Liver (tissue), 9 donors: Measurements from ENCODE around the gene ITGB1BP1. TPM values are rescaled to one million over a fixed set of nuclear protein-coding genes. Genes with fewer than 3 reads are reported as not detected.

Experiments used
- DNase-seq: peaks from one replicate; pipeline ENCODE4 v3.0.0-alpha.2; 2017; ENCODE audit warnings: low spot score
- H3K27ac ChIP-seq, 2 donors: one replicate each; pipeline ENCODE4 v1.7.0; 2013; ENCODE audit warnings: inconsistent platforms in 2 of 2, low read length in 2 of 2, control low read depth in 1 of 2, low read depth in 1 of 2, mild to moderate bottlenecking in 1 of 2
- H3K27me3 ChIP-seq, 4 donors: one replicate each; pipeline versions ENCODE4 v1.6.1 to v1.7.0; 2013; ENCODE audit warnings: low read length in 3 of 4, inconsistent platforms in 1 of 4, mild to moderate bottlenecking in 1 of 4, moderate library complexity in 1 of 4; ENCODE audit not compliant: control insufficient read depth in 4 of 4, insufficient read depth in 4 of 4
- H3K36me3 ChIP-seq, 4 donors: one replicate each; pipeline versions ENCODE4 v1.6.1 to v1.7.0; 2013; ENCODE audit warnings: low read length in 3 of 4, mild to moderate bottlenecking in 3 of 4, low read depth in 1 of 4, moderate library complexity in 1 of 4; ENCODE audit not compliant: control insufficient read depth in 4 of 4, insufficient read depth in 3 of 4
- H3K4me1 ChIP-seq, 4 donors: one replicate each; pipeline versions ENCODE4 v1.6.1 to v1.7.0; 2013; ENCODE audit warnings: low read length in 3 of 4, mild to moderate bottlenecking in 3 of 4, moderate library complexity in 1 of 4; ENCODE audit not compliant: control insufficient read depth in 4 of 4, insufficient read depth in 4 of 4
- H3K4me3 ChIP-seq, 3 donors: one replicate each; pipeline versions ENCODE4 v1.6.1 to v1.7.0; 2013; ENCODE audit warnings: low read length in 3 of 3, control low read depth in 1 of 3, low read depth in 1 of 3, mild to moderate bottlenecking in 1 of 3
- H3K9ac ChIP-seq, 2 donors: one replicate each; pipeline ENCODE4 v1.7.0; 2013; ENCODE audit warnings: low read length in 2 of 2, mild to moderate bottlenecking in 2 of 2, moderate library complexity in 2 of 2, control low read depth in 1 of 2, low read depth in 1 of 2
- H3K9me3 ChIP-seq, 4 donors: one replicate each; pipeline versions ENCODE4 v1.6.1 to v1.7.0; 2013; ENCODE audit warnings: low read length in 3 of 4; ENCODE audit not compliant: control insufficient read depth in 4 of 4
- ATF3 ChIP-seq: IDR thresholded peaks from 2 replicates; pipeline ENCODE4 v1.6.1; 2016; ENCODE audit warnings: antibody characterized with exemption
- CTCF ChIP-seq: fragments of 150-350 bp; IDR thresholded peaks from 2 replicates; pipeline ENCODE4 v1.5.1; 2017; ENCODE audit warnings: improper control_type of control experiment, low read depth, low read length; ENCODE audit not compliant: missing input control
- EGR1 ChIP-seq, 2 donors: IDR thresholded peaks; 2 replicates each; pipeline ENCODE4 v1.6.1; 2016 to 2018; ENCODE audit warnings: antibody characterized with exemption in 2 of 2, low read depth in 2 of 2
- FOXA1 ChIP-seq: IDR thresholded peaks from 2 replicates; pipeline ENCODE4 v1.6.1; 2016; ENCODE audit warnings: antibody characterized with exemption
- FOXA2 ChIP-seq: IDR thresholded peaks from 2 replicates; pipeline ENCODE4 v1.6.1; 2016; ENCODE audit warnings: antibody characterized with exemption
- GABPA ChIP-seq, 2 donors: IDR thresholded peaks in 1 of 2; conservative IDR thresholded peaks in 1 of 2; 2 replicates each; pipeline ENCODE4 v1.6.1; 2016; ENCODE audit warnings: antibody characterized with exemption in 2 of 2, mild to moderate bottlenecking in 1 of 2, moderate library complexity in 1 of 2
- HNF4A ChIP-seq, 2 donors: conservative IDR thresholded peaks; 2 replicates each; pipeline ENCODE4 v1.6.1; 2016; ENCODE audit warnings: antibody characterized with exemption in 2 of 2, mild to moderate bottlenecking in 2 of 2
- HNF4G ChIP-seq: IDR thresholded peaks from 2 replicates; pipeline ENCODE4 v1.6.1; 2016; ENCODE audit warnings: antibody characterized with exemption
- JUND ChIP-seq, 2 donors: IDR thresholded peaks; 2 replicates each; pipeline ENCODE4 v1.6.1; 2016; ENCODE audit warnings: antibody characterized with exemption in 2 of 2
- MAX ChIP-seq: IDR thresholded peaks from 2 replicates; pipeline ENCODE4 v1.6.1; 2016; ENCODE audit warnings: antibody characterized with exemption
- NR2F2 ChIP-seq: IDR thresholded peaks from 2 replicates; pipeline ENCODE4 v1.6.1; 2016; ENCODE audit warnings: antibody characterized with exemption
- RAD21 ChIP-seq, 2 donors: IDR thresholded peaks; 2 replicates each; pipeline ENCODE4 v1.6.1; 2016; ENCODE audit warnings: antibody characterized with exemption in 2 of 2, mild to moderate bottlenecking in 2 of 2
- RXRA ChIP-seq, 2 donors: IDR thresholded peaks; 2 replicates each; pipeline ENCODE4 v1.6.1; 2017 to 2018; ENCODE audit warnings: antibody characterized with exemption in 2 of 2, mild to moderate bottlenecking in 1 of 2
- SP1 ChIP-seq: IDR thresholded peaks from 2 replicates; pipeline ENCODE4 v1.6.1; 2018; ENCODE audit warnings: antibody characterized with exemption, mild to moderate bottlenecking
- TAF1 ChIP-seq: conservative IDR thresholded peaks from 2 replicates; pipeline ENCODE4 v1.6.1; 2016; ENCODE audit warnings: antibody characterized with exemption, mild to moderate bottlenecking
- YY1 ChIP-seq: IDR thresholded peaks from 2 replicates; pipeline ENCODE4 v1.6.1; 2016; ENCODE audit warnings: antibody characterized with exemption, mild to moderate bottlenecking
- ZBTB33 ChIP-seq: IDR thresholded peaks from 2 replicates; pipeline ENCODE4 v1.6.1; 2016; ENCODE audit warnings: antibody characterized with exemption
- WGBS: extraction: QIAGEN DNeasy Blood & Tissue Kit; methylation state at CpG from one replicate; pipeline ENCODE4 v1.1.7; 2013; 5-methylcytosine and 5-hydroxymethylcytosine counted together
- polyA plus RNA-seq, 2 donors: library from polyadenylated mRNA; stranded (reverse) in 1 of 2; unstranded in 1 of 2; fragments of 200-250 nt in 1 of 2; fragments of >200 nt in 1 of 2; fragmentation: Nextera tagmentation in 1 of 2; extraction: Ambion mirVana in 1 of 2; gene quantifications; one replicate each; pipeline versions ENCODE4 v1.2.1 to v1.2.3, GENCODE V29; 2013 to 2015
- total RNA-seq, 2 donors: library from RNA; depleted of rRNA; stranded (reverse); fragments of >200 nt; gene quantifications; one replicate each; pipeline ENCODE4 v1.2.3, GENCODE V29; 2014
- TF ChIP-seq, protein P1 (sequence below): IDR thresholded peaks from 2 replicates; pipeline ENCODE4 v1.6.1; 2016; ENCODE audit warnings: antibody characterized with exemption, mild to moderate bottlenecking
- donor health status: healthy.
- donor health status: healthy.
- donor health status: healthy.
- donor health status: healthy.
- donor health status: healthy.

Gene ITGB1BP1
- total and polyA plus RNA-seq, 4 donors, result 6.6 to 30.9 (median 13.7) TPM

DNA sequence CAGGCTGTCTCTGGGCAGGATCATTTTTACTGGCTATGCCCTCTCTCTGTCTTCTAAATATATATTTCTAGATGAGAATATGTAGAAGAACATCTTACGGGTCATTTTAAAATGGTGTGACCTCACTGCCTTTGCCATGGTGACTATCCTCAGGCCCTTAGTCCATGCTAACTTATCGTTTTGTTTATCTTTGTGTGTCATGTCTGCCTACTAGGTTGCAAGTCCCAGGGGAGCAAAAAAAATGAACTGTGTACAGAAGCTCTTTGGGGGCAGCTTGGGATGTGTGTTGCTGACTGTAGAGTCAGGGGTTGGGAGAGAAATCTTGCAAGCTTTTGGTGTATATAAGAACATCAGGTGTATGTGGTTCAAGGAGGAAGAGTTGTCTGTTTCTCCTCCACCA, 11.2 kb upstream of the ITGB1BP1 start (continued):
- TF ChIP-seq ZBTB33 (no peak), RXRA (IDR thresholded peaks at IDR 0.05) (no peak), HNF4A (conservative IDR thresholded peaks at IDR 0.05) (no peak), JUND (IDR thresholded peaks at IDR 0.05) (no peak), NR2F2 (no peak), ATF3 (no peak), MAX (no peak), RAD21 (IDR thresholded peaks at IDR 0.05) (no peak), TAF1 (no peak), YY1 (no peak), SP1 (no peak), EGR1 (IDR thresholded peaks at IDR 0.05; ENCODE audit: low read depth in 2 of 2) (no peak), GABPA (IDR thresholded peaks at IDR 0.05 in 1 of 2, conservative IDR thresholded peaks at IDR 0.05 in 1 of 2) (no peak), HNF4G (no peak)

DNA sequence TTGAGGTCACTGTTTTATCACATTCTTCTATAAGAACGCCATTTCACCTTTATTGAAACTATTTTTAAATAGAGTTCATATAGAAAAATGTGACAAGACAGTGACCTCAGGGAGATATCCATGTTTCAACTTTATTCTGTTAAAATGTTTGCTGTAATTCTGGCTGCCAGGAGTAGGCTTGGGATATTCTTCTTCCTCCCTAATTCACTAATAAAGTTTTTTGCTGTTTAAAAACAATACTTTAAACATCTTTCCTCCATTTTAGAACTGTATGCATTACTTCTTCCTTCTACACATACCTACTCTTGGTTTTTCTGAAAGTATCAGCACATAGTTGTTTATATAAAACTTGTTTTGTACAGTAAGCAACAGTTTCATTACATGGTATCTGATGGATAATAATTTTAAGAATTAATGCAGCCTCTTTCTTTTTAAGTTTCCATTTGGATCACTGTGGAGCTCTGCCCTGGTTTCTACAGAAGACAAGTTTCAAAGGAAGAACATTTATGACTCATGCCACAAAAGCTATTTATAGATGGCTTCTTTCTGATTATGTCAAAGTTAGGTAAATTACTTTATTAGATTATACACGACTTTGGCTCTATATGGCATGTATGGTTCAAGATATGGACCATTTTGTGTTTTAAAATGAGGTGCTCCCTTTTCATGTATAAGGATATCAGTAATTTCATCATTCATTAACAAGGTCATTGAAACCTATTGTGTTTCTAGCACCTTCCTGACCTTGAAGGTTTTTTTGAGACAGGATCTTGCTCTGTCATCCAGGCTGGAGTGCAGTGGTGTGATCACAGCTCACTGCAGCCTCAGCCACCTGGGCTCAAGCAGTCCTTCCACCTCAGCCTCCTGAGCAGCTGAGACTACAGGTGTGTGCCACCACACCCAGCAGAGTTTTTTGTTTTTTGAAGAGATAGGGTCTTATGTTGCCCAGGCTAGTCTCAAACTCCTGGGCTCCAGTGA, 7.3 kb upstream of the ITGB1BP1 start:
- no peak overlapping the region for H3K9ac ChIP-seq
- no peaks in the 10 kb centered on the region for H3K9me3 ChIP-seq
- no peak for DNase-seq
- no peak overlapping the region for H3K4me3 ChIP-seq
- H3K4me1 ChIP-seq, result no peaks in the 10 kb centered on the region
- H3K36me3 ChIP-seq, result peaks cover 3 to 43% (median 32%) of the 10 kb centered on the region in 4 donors
- TF ChIP-seq GABPA (IDR thresholded peaks at IDR 0.05 in 1 of 2, conservative IDR thresholded peaks at IDR 0.05 in 1 of 2) (no peak), EGR1 (IDR thresholded peaks at IDR 0.05; ENCODE audit: low read depth in 2 of 2) (no peak), ZBTB33 (no peak), FOXA1 (no peak), MAX (no peak), ATF3 (no peak), FOXA2 (no peak), YY1 (no peak), CTCF (no peak), TAF1 (no peak), NR2F2 (no peak), HNF4A (conservative IDR thresholded peaks at IDR 0.05) (no peak)
- TF ChIP-seq, protein P1, sequence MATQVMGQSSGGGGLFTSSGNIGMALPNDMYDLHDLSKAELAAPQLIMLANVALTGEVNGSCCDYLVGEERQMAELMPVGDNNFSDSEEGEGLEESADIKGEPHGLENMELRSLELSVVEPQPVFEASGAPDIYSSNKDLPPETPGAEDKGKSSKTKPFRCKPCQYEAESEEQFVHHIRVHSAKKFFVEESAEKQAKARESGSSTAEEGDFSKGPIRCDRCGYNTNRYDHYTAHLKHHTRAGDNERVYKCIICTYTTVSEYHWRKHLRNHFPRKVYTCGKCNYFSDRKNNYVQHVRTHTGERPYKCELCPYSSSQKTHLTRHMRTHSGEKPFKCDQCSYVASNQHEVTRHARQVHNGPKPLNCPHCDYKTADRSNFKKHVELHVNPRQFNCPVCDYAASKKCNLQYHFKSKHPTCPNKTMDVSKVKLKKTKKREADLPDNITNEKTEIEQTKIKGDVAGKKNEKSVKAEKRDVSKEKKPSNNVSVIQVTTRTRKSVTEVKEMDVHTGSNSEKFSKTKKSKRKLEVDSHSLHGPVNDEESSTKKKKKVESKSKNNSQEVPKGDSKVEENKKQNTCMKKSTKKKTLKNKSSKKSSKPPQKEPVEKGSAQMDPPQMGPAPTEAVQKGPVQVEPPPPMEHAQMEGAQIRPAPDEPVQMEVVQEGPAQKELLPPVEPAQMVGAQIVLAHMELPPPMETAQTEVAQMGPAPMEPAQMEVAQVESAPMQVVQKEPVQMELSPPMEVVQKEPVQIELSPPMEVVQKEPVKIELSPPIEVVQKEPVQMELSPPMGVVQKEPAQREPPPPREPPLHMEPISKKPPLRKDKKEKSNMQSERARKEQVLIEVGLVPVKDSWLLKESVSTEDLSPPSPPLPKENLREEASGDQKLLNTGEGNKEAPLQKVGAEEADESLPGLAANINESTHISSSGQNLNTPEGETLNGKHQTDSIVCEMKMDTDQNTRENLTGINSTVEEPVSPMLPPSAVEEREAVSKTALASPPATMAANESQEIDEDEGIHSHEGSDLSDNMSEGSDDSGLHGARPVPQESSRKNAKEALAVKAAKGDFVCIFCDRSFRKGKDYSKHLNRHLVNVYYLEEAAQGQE, result no peak
- H3K27me3 ChIP-seq, result no peaks in the 10 kb centered on the region
- no peak overlapping the region for H3K27ac ChIP-seq
- WGBS, result 83% methylated on average over 2 of the region's 2 CpGs
